BLaER1 treated with 17β-estradiol and CSF1 and Interleukin-3, amounts not matched to agents 10 nM and 100 nM (cell line): Measurements from ENCODE around the gene CRAT.

Experiments used
- H3K27ac ChIP-seq, 11 experiments: shearing (Covaris generic); formaldehyde crosslinking; 2 replicates each; pipeline ENCODE4 v1.8.1; 2022
- H3K27me3 ChIP-seq, 11 experiments: shearing (Covaris generic); formaldehyde crosslinking; 2 replicates each; pipeline ENCODE4 v1.8.1; 2022
- H3K36me3 ChIP-seq, 11 experiments: shearing (Covaris generic); formaldehyde crosslinking; 2 replicates each; pipeline ENCODE4 v1.8.1; 2022
- H3K4me1 ChIP-seq, 10 experiments: shearing (Covaris generic); formaldehyde crosslinking; 2 replicates each; pipeline ENCODE4 v1.8.1; 2022
- H3K4me2 ChIP-seq, 11 experiments: shearing (Covaris generic); formaldehyde crosslinking; 2 replicates each; pipeline ENCODE4 v1.8.1; 2022
- H3K4me3 ChIP-seq, 10 experiments: shearing (Covaris generic); formaldehyde crosslinking; 2 replicates each; pipeline ENCODE4 v1.8.1; 2022
- H3K9ac ChIP-seq, 11 experiments: shearing (Covaris generic); formaldehyde crosslinking; 2 replicates each; pipeline ENCODE4 v1.8.1; 2022
- H3K9me3 ChIP-seq, 11 experiments: shearing (Covaris generic); formaldehyde crosslinking; replicated peaks in 1 of 11; 2 replicates each; pipeline ENCODE4 v1.8.1; 2022
- H4K20me1 ChIP-seq, 11 experiments: shearing (Covaris generic); formaldehyde crosslinking; 2 replicates each; pipeline ENCODE4 v1.8.1; 2022
- Cebpa-rat ChIP-seq, 11 experiments: shearing (Covaris generic); IDR thresholded peaks; 2 replicates each; pipeline ENCODE4 v1.8.1; 2022

CRAT gene

GRCh38 chr9:129080601-129081387, 29.8 kb downstream of the CRAT start, which contains the start of gene DOLPP1:
Gene DOLPP1 (plus strand): TSS chr9:129081111. CDS start chr9:129081132, 21 bp downstream.
- H3K36me3 ChIP-seq, result peaks cover 11 to 34% (median 20%) of the 10 kb centered on the region in 11 experiments
- H3K4me2 ChIP-seq, result peak within 1 kb of the TSS; percentile 90 to 100 (median 98)
- H3K4me3 ChIP-seq, result peak within 1 kb of the TSS; percentile 65 to 86 (median 76)
- H3K9ac ChIP-seq, result peak within 1 kb of the TSS; percentile 75 to 88 (median 85)
- H3K9me3 ChIP-seq, result no peaks in the 10 kb centered on the region
- no peaks in the 10 kb centered on the region for H3K27me3 ChIP-seq
- peaks cover 0 to 42% (median 31%) of the 10 kb centered on the region in 11 experiments; a peak in 16 of 22 replicates for H4K20me1 ChIP-seq
- H3K4me1 ChIP-seq, result peaks cover 34 to 45% (median 41%) of the 10 kb centered on the region in 10 experiments
- TF ChIP-seq Cebpa-rat (IDR thresholded peaks at IDR 0.05), result no peak
- H3K27ac ChIP-seq, result peak within 1 kb of the TSS; percentile 35 to 85 (median 71); a peak in 21 of 22 replicates

DNA sequence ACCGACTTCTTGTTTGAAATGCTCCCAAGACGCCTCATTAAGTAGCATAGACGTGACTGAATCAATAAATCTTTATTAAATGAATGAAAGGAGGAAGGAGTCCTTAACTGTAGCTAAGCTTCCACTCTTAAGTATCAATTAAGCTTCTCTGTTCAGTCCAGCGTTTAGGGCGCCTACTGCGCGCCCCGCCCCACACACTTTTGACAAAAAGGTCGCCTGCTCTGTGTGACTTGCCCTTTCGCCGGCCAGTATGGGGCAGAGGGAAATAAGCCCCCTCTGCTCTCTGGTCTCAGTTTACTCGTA, 30.3 kb downstream of the CRAT start:
- Histone ChIP-seq H3K9me3 (no peaks in the 10 kb centered on the region), H3K9ac (peak overlapping the region in 10 of 11 experiments; percentile 30 to 88 (median 54); a peak in 16 of 22 replicates), H3K36me3 (peaks cover 5 to 29% (median 15%) of the 10 kb centered on the region in 11 experiments), H3K4me1 (peaks cover 34 to 45% (median 41%) of the 10 kb centered on the region in 10 experiments), H3K27me3 (no peaks in the 10 kb centered on the region), H4K20me1 (peaks cover 0 to 37% (median 30%) of the 10 kb centered on the region in 11 experiments; a peak in 16 of 22 replicates), H3K4me3 (peak overlapping the region; percentile 59 to 86 (median 76)), H3K27ac (peak overlapping the region in 5 of 11 experiments; percentile 16 to 50 (median 33); a peak in 5 of 22 replicates), H3K4me2 (peak overlapping the region; percentile 65 to 95 (median 84))
- TF ChIP-seq Cebpa-rat (IDR thresholded peaks at IDR 0.05), result no peak

DNA sequence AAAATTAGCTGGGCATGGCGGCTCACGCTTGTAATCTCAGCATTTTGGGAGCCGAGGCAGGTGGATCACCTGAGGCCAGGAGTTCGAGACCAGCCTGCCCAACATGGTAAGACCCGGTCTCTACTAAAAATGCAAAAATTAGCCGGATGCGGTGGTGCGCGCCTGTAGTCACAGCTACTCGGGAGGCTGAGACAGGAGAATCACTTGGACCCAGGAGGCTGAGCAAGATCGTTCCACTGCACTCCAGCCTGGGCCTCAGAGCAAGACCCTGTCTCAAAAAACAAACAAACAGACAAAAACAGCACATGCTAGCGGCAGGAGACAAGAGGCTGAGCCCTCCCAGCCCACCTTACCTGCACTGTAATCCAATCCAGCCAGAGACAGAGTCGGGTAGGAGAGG, 30.8 kb downstream of the CRAT start:
- H3K9ac ChIP-seq, result peak overlapping the region in 4 of 11 experiments; percentile 32 to 88 (median 55); a peak in 5 of 22 replicates

GRCh38 chr9:129078691-129079503, 31.7 kb downstream of the CRAT start:
- H3K27me3 ChIP-seq, result no peaks in the 10 kb centered on the region
- peaks cover 34 to 45% (median 41%) of the 10 kb centered on the region in 10 experiments for H3K4me1 ChIP-seq
- no peaks in the 10 kb centered on the region for H3K9me3 ChIP-seq
- no peak overlapping the region for H3K4me3 ChIP-seq
- H4K20me1 ChIP-seq, result peaks cover 0 to 26% (median 25%) of the 10 kb centered on the region in 11 experiments; a peak in 16 of 22 replicates
- H3K4me2 ChIP-seq, result peak overlapping the region in 9 of 11 experiments; percentile 15 to 95 (median 42); a peak in 10 of 22 replicates
- H3K27ac ChIP-seq, result peak overlapping the region in 2 of 11 experiments; percentile 16 to 23; a peak in 3 of 22 replicates
- peak overlapping the region in 10 of 11 experiments; percentile 5 to 50 (median 20); a peak in 11 of 22 replicates for H3K9ac ChIP-seq
- no peak for TF ChIP-seq Cebpa-rat (IDR thresholded peaks at IDR 0.05)
- H3K36me3 ChIP-seq, result peaks cover 0 to 17% (median 5%) of the 10 kb centered on the region in 11 experiments; a peak in 7 of 22 replicates

More for the DNA sequence above, 30.8 kb downstream of the CRAT start:
- peaks cover under 1 to 25% (median 10%) of the 10 kb centered on the region in 11 experiments; a peak in 19 of 22 replicates for H3K36me3 ChIP-seq
- no peaks in the 10 kb centered on the region for H3K9me3 ChIP-seq
- H3K27me3 ChIP-seq, result no peaks in the 10 kb centered on the region
- no peak for TF ChIP-seq Cebpa-rat (IDR thresholded peaks at IDR 0.05)
- peak overlapping the region; percentile 65 to 95 (median 84) for H3K4me2 ChIP-seq
- no peak overlapping the region for H3K27ac ChIP-seq
- H3K4me3 ChIP-seq, result peak overlapping the region in 9 of 10 experiments; percentile 59 to 86 (median 76); a peak in 16 of 20 replicates
- peaks cover 34 to 45% (median 41%) of the 10 kb centered on the region in 10 experiments for H3K4me1 ChIP-seq
- peaks cover 0 to 33% (median 30%) of the 10 kb centered on the region in 11 experiments; a peak in 16 of 22 replicates for H4K20me1 ChIP-seq

GRCh38 chr9:129077236-129077635, 33.4 kb downstream of the CRAT start:
- Histone ChIP-seq H3K9me3 (no peaks in the 10 kb centered on the region), H3K4me3 (no peak overlapping the region), H3K27ac (no peak overlapping the region), H3K36me3 (peaks cover 0 to 2% (median 0%) of the 10 kb centered on the region in 11 experiments; a peak in 1 of 22 replicates), H3K4me1 (peaks cover 25 to 36% (median 32%) of the 10 kb centered on the region in 10 experiments), H3K9ac (no peak overlapping the region), H4K20me1 (peaks cover 0 to 9% (median 9%) of the 10 kb centered on the region in 11 experiments; a peak in 15 of 22 replicates), H3K27me3 (no peaks in the 10 kb centered on the region), H3K4me2 (no peak overlapping the region)
- no peak for TF ChIP-seq Cebpa-rat (IDR thresholded peaks at IDR 0.05)

DNA sequence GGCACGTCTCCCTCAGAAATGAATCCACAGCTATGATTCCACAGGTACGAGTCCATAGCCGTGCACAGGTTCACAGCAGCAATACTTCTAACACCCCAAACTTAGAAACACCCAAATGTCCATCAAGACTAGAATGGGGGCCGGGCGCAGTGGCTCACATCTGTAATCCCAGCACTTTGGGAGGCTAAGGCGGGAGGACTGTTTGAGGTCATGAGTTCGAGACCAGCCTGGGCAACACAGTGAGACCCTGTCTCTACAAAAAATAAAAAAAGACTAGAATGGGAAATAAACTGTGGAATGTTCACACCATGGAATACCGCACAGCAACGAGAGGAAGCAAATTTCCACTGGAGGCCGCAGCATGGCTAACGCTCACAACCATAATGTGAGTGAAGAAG, 34.0 kb downstream of the CRAT start:
- Histone ChIP-seq H3K36me3 (peaks cover 0 to 7% (median 0%) of the 10 kb centered on the region in 11 experiments; a peak in 4 of 22 replicates), H3K4me3 (no peak overlapping the region), H3K27me3 (no peaks in the 10 kb centered on the region), H3K9me3 (no peaks in the 10 kb centered on the region), H3K4me1 (peaks cover 19 to 36% (median 32%) of the 10 kb centered on the region in 10 experiments), H3K27ac (no peak overlapping the region), H3K9ac (no peak overlapping the region), H4K20me1 (peaks cover 0 to 3% (median 3%) of the 10 kb centered on the region in 11 experiments; a peak in 14 of 22 replicates), H3K4me2 (no peak overlapping the region)
- no peak for TF ChIP-seq Cebpa-rat (IDR thresholded peaks at IDR 0.05)

- no peak overlapping the region for H3K4me3 ChIP-seq
- H3K27me3 ChIP-seq, result no peaks in the 10 kb centered on the region
- no peak overlapping the region for H3K4me2 ChIP-seq
- no peaks in the 10 kb centered on the region for H3K9me3 ChIP-seq
- H4K20me1 ChIP-seq, result no peaks in the 10 kb centered on the region
- H3K27ac ChIP-seq, result no peak overlapping the region
- TF ChIP-seq Cebpa-rat (IDR thresholded peaks at IDR 0.05), result no peak
- peaks cover 23 to 39% (median 36%) of the 10 kb centered on the region in 10 experiments for H3K4me1 ChIP-seq
- H3K36me3 ChIP-seq, result peaks cover 0 to 12% (median 0%) of the 10 kb centered on the region in 11 experiments; a peak in 4 of 22 replicates
- 0 out of 22 replicates have a peak overlapping the region, but pooled peaks of 1 of the 11 experiments have one; percentile 9 for H3K9ac ChIP-seq
Observed at GRCh38 chr9:129075996-129076639, 34.5 kb downstream of the CRAT start.

- Histone ChIP-seq H3K27me3 (no peaks in the 10 kb centered on the region), H3K9ac (no peak overlapping the region), H3K4me3 (no peak overlapping the region), H3K36me3 (peaks cover 0 to 14% (median 0%) of the 10 kb centered on the region in 11 experiments; a peak in 4 of 22 replicates), H3K9me3 (no peaks in the 10 kb centered on the region), H3K27ac (no peak overlapping the region), H4K20me1 (no peaks in the 10 kb centered on the region), H3K4me2 (no peak overlapping the region), H3K4me1 (peaks cover 31 to 45% (median 42%) of the 10 kb centered on the region in 10 experiments)
- TF ChIP-seq Cebpa-rat (IDR thresholded peaks at IDR 0.05), result no peak
Observed at GRCh38 chr9:129074106-129074505, 36.5 kb downstream of the CRAT start.
